Measurements from ENCODE around the gene PIP5KL1.
A peak's percentile ranks its signal among the peaks of the same experiment; 100 is the strongest.

PIP5KL1 gene

GRCh38 chr9:127903557-127904475, 26.8 kb downstream of the PIP5KL1 start:
- no peaks in the 10 kb centered on the region for H3K36me3 ChIP-seq (ENCODE audit: insufficient read depth, low read length)
- peak overlapping the region; percentile 9 for H3K4me2 ChIP-seq (ENCODE audit: low read length)
- H3K4me1 ChIP-seq (ENCODE audit: control insufficient read depth, insufficient read depth, low read length): peaks cover 39% of the 10 kb centered on the region
- no peaks in the 10 kb centered on the region for H3K27me3 ChIP-seq (ENCODE audit: control insufficient read depth, insufficient read depth, low read length)
- no peaks in the 10 kb centered on the region for H3K9me3 ChIP-seq (replicated peaks; ENCODE audit: low read length)
- peak overlapping the region; percentile 17 for H3K4me3 ChIP-seq (ENCODE audit: low read length)
- H3K9ac ChIP-seq (ENCODE audit: low read depth, low read length): no peak overlapping the region

DNA sequence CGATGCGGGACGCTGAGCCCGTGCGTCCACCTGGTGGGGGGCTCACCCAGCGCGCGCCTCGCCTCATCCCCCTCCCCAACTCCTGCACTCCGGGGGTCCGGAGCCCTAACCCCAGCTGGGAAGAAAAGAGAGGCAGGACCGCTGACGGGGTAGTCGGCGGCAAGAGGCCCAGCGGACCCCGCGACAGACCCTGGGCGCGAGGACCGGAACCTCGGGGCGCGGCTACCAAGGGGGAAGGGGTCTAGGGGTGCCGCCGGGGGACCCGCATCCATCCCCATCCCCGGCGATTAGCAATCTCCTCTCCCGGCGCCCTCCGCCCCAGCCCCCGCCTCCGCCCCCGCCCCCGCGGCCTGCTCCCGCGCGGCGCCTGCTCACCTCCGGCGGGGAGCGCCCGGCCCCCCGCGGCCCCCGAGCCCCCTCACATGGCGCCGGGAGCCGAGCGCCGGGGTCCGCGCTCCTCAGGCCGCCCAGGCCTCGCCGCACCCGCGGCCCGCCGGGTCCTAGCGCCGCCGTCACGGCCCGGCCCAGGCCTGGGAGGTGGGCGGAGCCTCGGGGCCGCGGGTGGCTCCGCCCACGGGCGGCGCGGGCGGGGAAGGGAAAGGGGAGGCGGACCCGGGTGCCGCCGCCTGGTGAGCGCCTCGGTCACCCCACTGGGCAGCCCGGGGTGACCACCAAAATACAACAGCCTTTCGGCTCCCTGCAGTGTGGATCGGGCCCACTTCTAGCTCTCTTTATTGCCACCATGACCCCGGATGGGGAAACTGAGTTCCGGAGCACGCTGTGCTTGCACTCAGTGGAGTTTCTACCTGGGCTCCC, 31.2 kb downstream of the PIP5KL1 start, which contains the start of gene ST6GALNAC6:
ST6GALNAC6 (minus strand) TSS at position 476 of the 816 bp plus-strand sequence. CDS start 1,622 bp downstream, outside the sequence.
- peaks cover 2% of the 10 kb centered on the region for H3K9me3 ChIP-seq (replicated peaks; ENCODE audit: low read length)
- peaks cover 22% of the 10 kb centered on the region for H3K36me3 ChIP-seq (ENCODE audit: insufficient read depth, low read length)
- peak within 1 kb of the TSS; percentile 99 for H3K9ac ChIP-seq (ENCODE audit: low read depth, low read length)
- peak within 1 kb of the TSS; percentile 96 for H3K4me3 ChIP-seq (ENCODE audit: low read length)
- H3K4me2 ChIP-seq (ENCODE audit: low read length): peak within 1 kb of the TSS; percentile 95
- H3K27me3 ChIP-seq (ENCODE audit: control insufficient read depth, insufficient read depth, low read length): no peaks in the 10 kb centered on the region
- peaks cover 37% of the 10 kb centered on the region for H3K4me1 ChIP-seq (ENCODE audit: control insufficient read depth, insufficient read depth, low read length)

GRCh38 chr9:127898433-127899127, 32.0 kb downstream of the PIP5KL1 start:
- Histone ChIP-seq H3K36me3 (ENCODE audit: insufficient read depth, low read length) (peaks cover 29% of the 10 kb centered on the region), H3K4me1 (ENCODE audit: control insufficient read depth, insufficient read depth, low read length) (peaks cover 29% of the 10 kb centered on the region), H3K4me3 (ENCODE audit: low read length) (peak overlapping the region; percentile 96), H3K9me3 (replicated peaks; ENCODE audit: low read length) (peaks cover 4% of the 10 kb centered on the region), H3K9ac (ENCODE audit: low read depth, low read length) (peak overlapping the region; percentile 99), H3K4me2 (ENCODE audit: low read length) (peak overlapping the region; percentile 95), H3K27me3 (ENCODE audit: control insufficient read depth, insufficient read depth, low read length) (no peaks in the 10 kb centered on the region)

- no peaks in the 10 kb centered on the region for H3K27me3 ChIP-seq (ENCODE audit: control insufficient read depth, insufficient read depth, low read length)
- H3K4me2 ChIP-seq (ENCODE audit: low read length): peak overlapping the region; percentile 95
- H3K4me3 ChIP-seq (ENCODE audit: low read length): peak overlapping the region; percentile 60
- H3K4me1 ChIP-seq (ENCODE audit: control insufficient read depth, insufficient read depth, low read length): peaks cover 22% of the 10 kb centered on the region
- H3K9me3 ChIP-seq (replicated peaks; ENCODE audit: low read length): peaks cover 11% of the 10 kb centered on the region
- H3K36me3 ChIP-seq (ENCODE audit: insufficient read depth, low read length): peaks cover 43% of the 10 kb centered on the region
- H3K9ac ChIP-seq (ENCODE audit: low read depth, low read length): peak overlapping the region; percentile 52
Observed at GRCh38 chr9:127897193-127897692, 33.3 kb downstream of the PIP5KL1 start.

GRCh38 chr9:127896395-127897192, 34.0 kb downstream of the PIP5KL1 start:
- Histone ChIP-seq H3K4me1 (ENCODE audit: control insufficient read depth, insufficient read depth, low read length) (peaks cover 21% of the 10 kb centered on the region), H3K4me2 (ENCODE audit: low read length) (peak overlapping the region; percentile 95), H3K27me3 (ENCODE audit: control insufficient read depth, insufficient read depth, low read length) (no peaks in the 10 kb centered on the region), H3K4me3 (ENCODE audit: low read length) (peak overlapping the region; percentile 7), H3K9me3 (replicated peaks; ENCODE audit: low read length) (peaks cover 11% of the 10 kb centered on the region), H3K36me3 (ENCODE audit: insufficient read depth, low read length) (peaks cover 45% of the 10 kb centered on the region), H3K9ac (ENCODE audit: low read depth, low read length) (no peak overlapping the region)

- H3K9me3 ChIP-seq (replicated peaks; ENCODE audit: low read length): peaks cover 11% of the 10 kb centered on the region
- H3K4me1 ChIP-seq (ENCODE audit: control insufficient read depth, insufficient read depth, low read length): peaks cover 21% of the 10 kb centered on the region
- H3K27me3 ChIP-seq (ENCODE audit: control insufficient read depth, insufficient read depth, low read length): no peaks in the 10 kb centered on the region
- peaks cover 48% of the 10 kb centered on the region for H3K36me3 ChIP-seq (ENCODE audit: insufficient read depth, low read length)
- no peak overlapping the region for H3K4me2 ChIP-seq (ENCODE audit: low read length)
- no peak overlapping the region for H3K9ac ChIP-seq (ENCODE audit: low read depth, low read length)
- H3K4me3 ChIP-seq (ENCODE audit: low read length): no peak overlapping the region
Observed at GRCh38 chr9:127895811-127896210, 34.8 kb downstream of the PIP5KL1 start.

DNA sequence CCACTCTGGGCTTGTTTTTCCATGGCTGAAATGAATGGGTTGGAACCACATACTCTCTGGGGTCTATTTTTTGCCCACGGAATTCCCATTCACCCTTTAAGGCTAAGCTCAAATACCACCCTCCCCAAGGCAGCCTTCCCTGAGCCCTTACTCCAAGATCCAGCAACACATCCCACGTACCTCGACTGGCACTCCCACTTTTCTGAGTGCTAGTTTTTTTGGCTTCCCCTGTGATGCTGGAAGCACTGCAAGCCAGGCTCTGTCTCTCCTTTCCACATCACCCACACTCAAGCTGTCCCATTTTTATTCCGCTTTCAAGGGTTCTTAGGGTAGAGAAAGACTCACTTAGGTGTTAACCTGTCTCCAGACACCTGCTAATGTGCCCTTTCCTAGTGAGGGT, 37.2 kb downstream of the PIP5KL1 start:
- peaks cover 11% of the 10 kb centered on the region for H3K9me3 ChIP-seq (replicated peaks; ENCODE audit: low read length)
- H3K36me3 ChIP-seq (ENCODE audit: insufficient read depth, low read length): peaks cover 66% of the 10 kb centered on the region
- H3K9ac ChIP-seq (ENCODE audit: low read depth, low read length): no peak overlapping the region
- no peaks in the 10 kb centered on the region for H3K27me3 ChIP-seq (ENCODE audit: control insufficient read depth, insufficient read depth, low read length)
- H3K4me2 ChIP-seq (ENCODE audit: low read length): no peak overlapping the region
- no peak overlapping the region for H3K4me3 ChIP-seq (ENCODE audit: low read length)
- peaks cover 14% of the 10 kb centered on the region for H3K4me1 ChIP-seq (ENCODE audit: control insufficient read depth, insufficient read depth, low read length)

DNA sequence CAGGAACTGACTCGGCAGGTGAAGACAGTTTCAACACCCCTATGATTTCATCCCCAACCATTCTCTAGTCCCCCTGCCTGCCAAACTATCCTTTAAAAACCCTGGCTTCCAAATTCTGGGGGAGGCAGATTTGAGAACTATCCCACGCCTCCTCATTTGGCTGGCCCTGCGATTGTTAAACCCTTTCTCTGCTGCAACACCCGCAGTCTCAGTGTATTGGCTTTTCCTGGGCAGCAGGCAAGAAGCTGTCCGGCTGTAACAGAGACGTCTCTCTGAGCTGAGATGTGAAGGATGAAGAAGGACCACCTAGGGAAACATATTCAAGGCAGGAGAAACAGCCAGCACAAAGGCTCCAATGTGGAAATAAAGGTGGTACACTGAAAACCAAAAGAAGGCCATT, 37.7 kb downstream of the PIP5KL1 start:
- H3K4me2 ChIP-seq (ENCODE audit: low read length): no peak overlapping the region
- no peak overlapping the region for H3K4me3 ChIP-seq (ENCODE audit: low read length)
- peaks cover 12% of the 10 kb centered on the region for H3K4me1 ChIP-seq (ENCODE audit: control insufficient read depth, insufficient read depth, low read length)
- H3K9me3 ChIP-seq (replicated peaks; ENCODE audit: low read length): peaks cover 11% of the 10 kb centered on the region
- peaks cover 68% of the 10 kb centered on the region for H3K36me3 ChIP-seq (ENCODE audit: insufficient read depth, low read length)
- no peak overlapping the region for H3K9ac ChIP-seq (ENCODE audit: low read depth, low read length)
- no peaks in the 10 kb centered on the region for H3K27me3 ChIP-seq (ENCODE audit: control insufficient read depth, insufficient read depth, low read length)

DNA sequence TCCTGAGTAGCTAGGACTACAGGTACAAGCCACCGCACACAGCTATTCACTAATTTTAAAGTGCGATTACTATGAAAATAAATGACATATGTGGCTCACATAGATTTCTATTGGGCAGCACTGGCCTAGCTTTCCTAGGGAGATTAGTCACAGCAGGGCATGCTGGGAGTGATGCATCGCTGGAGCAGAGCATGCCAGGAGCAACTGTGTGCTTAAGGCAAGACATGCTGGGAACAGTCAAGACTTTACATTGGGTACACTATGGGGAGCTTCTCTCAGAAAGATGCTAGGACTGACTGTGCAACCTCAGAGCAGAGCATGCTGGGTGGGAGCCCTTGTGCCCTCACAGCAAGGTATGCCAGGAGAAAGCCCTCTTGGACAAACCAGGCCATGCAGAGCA, 40.5 kb downstream of the PIP5KL1 start:
- Histone ChIP-seq H3K4me1 (ENCODE audit: control insufficient read depth, insufficient read depth, low read length) (no peaks in the 10 kb centered on the region), H3K36me3 (ENCODE audit: insufficient read depth, low read length) (peaks cover 80% of the 10 kb centered on the region)

DNA sequence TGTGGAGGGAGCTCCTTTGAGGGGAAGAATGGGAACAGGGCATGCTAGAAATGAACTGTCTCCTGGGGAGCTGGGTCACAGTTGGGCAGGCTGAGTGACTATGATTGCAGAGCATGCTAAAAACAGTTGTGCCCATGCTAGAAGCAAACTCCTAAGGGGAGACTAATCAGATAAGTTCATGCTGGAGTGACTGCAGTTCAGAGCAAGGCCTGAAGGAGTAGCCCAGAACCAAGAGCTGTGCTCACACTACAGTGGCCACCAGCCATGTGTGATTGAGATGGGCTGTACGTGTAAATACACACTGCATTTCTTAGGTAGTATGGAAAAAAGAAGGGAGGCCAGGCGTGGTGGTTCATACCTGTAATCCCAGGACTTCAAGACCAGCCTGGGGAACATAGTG, 42.8 kb downstream of the PIP5KL1 start:
- peaks cover 62% of the 10 kb centered on the region for H3K36me3 ChIP-seq (ENCODE audit: insufficient read depth, low read length)
- no peaks in the 10 kb centered on the region for H3K9me3 ChIP-seq (replicated peaks; ENCODE audit: low read length)
- H3K4me2 ChIP-seq (ENCODE audit: low read length): no peak overlapping the region
- H3K4me3 ChIP-seq (ENCODE audit: low read length): no peak overlapping the region
- H3K9ac ChIP-seq (ENCODE audit: low read depth, low read length): no peak overlapping the region
- no peaks in the 10 kb centered on the region for H3K27me3 ChIP-seq (ENCODE audit: control insufficient read depth, insufficient read depth, low read length)
- H3K4me1 ChIP-seq (ENCODE audit: control insufficient read depth, insufficient read depth, low read length): peaks cover 4% of the 10 kb centered on the region

More for the DNA sequence above, 40.5 kb downstream of the PIP5KL1 start:
- Histone ChIP-seq H3K9me3 (replicated peaks; ENCODE audit: low read length) (peaks cover 11% of the 10 kb centered on the region), H3K27me3 (ENCODE audit: control insufficient read depth, insufficient read depth, low read length) (no peaks in the 10 kb centered on the region), H3K4me2 (ENCODE audit: low read length) (no peak overlapping the region), H3K9ac (ENCODE audit: low read depth, low read length) (no peak overlapping the region), H3K4me3 (ENCODE audit: low read length) (no peak overlapping the region)

Measured in skeletal muscle satellite cell (primary cell).